ENCODE data around the gene SEC14L5. TPM values are rescaled to one million over a fixed set of nuclear protein-coding genes. Genes with fewer than 3 reads are reported as not detected.
"Not testable (repeated sequence)": the region's sequence is repeated elsewhere in the genome, so short reads cannot be mapped to it uniquely, and the experiment has no call there.

Gene SEC14L5
- polyA plus RNA-seq, 3 donors: 0.11 to 0.41 (median 0.18) TPM

GRCh38 chr16:4948903-4949766 is 9.0 kb upstream of the SEC14L5 start:
- DNase-seq (ENCODE audit: low read depth in 3 of 3, low spot score in 2 of 3): no peak

DNA sequence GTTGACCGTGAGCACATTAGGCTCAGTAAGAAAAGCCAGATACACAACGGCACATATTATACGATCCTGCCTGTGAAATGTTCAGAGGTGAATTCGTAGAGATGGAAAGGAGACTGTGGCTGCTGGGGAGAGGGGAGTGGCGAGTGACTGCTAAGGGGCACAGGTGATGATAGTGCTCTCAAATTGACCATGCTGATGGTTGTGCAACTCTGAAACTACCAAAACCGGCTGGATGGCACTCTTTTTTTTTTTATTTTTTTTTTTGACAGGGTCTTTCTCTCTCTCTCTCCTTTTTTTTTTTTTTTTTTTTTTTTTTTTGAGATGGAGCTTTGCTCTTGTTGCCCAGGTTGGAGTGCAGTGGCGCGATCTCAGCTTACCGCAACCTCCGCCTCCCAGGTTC is 8.1 kb upstream of the SEC14L5 start:
- no peak for DNase-seq (ENCODE audit: low read depth in 3 of 3, low spot score in 2 of 3)

GRCh38 chr16:4951583-4951982 is 6.5 kb upstream of the SEC14L5 start:
- not testable (repeated sequence) for DNase-seq (ENCODE audit: low read depth in 3 of 3, low spot score in 2 of 3)

GRCh38 chr16:4954714-4955113 is 3.4 kb upstream of the SEC14L5 start:
- DNase-seq (ENCODE audit: low read depth in 3 of 3, low spot score in 2 of 3): no peak

- no peak for DNase-seq (ENCODE audit: low read depth in 3 of 3, low spot score in 2 of 3)
Observed at GRCh38 chr16:4957420-4957719, 760 bp upstream of the SEC14L5 start.

DNA sequence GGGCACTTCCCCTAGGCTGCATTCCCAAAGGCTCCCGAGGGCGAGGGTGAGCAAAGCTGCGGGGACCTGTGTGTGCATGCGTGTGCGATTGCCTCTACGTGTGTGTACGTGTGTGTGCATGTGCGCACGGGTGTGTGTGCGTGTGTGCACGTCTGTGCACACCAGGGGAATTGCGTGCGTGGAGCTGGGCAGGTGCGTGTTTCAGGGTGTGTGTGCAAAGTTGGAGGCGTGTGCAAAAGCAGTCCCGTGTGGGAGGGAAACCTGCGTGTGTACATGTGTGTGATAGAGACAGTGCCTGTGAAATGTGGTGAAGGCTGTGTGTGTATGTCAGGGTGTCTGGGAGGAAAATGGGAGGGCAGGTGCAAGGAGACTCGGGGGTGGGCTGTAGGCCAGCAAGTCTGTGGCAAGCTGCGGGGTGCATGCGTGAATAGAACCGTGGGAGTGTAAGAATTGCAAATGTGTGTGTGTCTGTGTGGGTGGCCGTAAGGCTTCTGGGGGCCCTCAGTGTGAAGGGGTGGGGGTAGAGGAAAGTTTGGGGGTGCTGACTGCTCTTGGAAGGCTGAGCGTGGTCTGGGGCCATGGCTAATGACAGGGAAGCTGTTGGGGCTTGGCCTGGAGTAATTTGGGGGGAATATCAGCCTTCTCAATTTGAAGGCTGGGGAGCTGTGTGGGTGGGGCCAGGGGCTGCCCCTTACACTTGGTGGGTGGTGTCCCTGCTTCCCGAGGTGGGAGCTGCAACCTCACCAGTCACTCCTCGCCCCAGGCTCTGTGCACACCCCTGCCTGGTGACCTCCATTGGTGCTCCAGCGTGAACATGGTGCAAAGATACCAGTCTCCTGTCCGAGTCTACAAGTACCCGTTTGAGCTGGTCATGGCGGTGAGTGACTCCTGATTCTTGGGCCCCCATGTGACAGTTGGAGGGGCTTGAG is 644 bp downstream of the SEC14L5 start:
- DNase-seq (ENCODE audit: low read depth in 3 of 3, low spot score in 2 of 3): no peak

GRCh38 chr16:4960579-4960978 is 2.4 kb downstream of the SEC14L5 start:
- no peak for DNase-seq (ENCODE audit: low read depth in 3 of 3, low spot score in 2 of 3)

GRCh38 chr16:4962716-4963115 is 4.6 kb downstream of the SEC14L5 start:
- DNase-seq (ENCODE audit: low read depth in 3 of 3, low spot score in 2 of 3): no peak

- DNase-seq (ENCODE audit: low read depth in 3 of 3, low spot score in 2 of 3): not testable (repeated sequence)
Observed at GRCh38 chr16:4963527-4963926, 5.4 kb downstream of the SEC14L5 start.

- DNase-seq (ENCODE audit: low read depth in 3 of 3, low spot score in 2 of 3): no peak
Observed at GRCh38 chr16:4966736-4967453, 8.8 kb downstream of the SEC14L5 start.

- not testable (repeated sequence) for DNase-seq (ENCODE audit: low read depth in 3 of 3, low spot score in 2 of 3)
Observed at GRCh38 chr16:4968278-4968677, 10.1 kb downstream of the SEC14L5 start.

DNA sequence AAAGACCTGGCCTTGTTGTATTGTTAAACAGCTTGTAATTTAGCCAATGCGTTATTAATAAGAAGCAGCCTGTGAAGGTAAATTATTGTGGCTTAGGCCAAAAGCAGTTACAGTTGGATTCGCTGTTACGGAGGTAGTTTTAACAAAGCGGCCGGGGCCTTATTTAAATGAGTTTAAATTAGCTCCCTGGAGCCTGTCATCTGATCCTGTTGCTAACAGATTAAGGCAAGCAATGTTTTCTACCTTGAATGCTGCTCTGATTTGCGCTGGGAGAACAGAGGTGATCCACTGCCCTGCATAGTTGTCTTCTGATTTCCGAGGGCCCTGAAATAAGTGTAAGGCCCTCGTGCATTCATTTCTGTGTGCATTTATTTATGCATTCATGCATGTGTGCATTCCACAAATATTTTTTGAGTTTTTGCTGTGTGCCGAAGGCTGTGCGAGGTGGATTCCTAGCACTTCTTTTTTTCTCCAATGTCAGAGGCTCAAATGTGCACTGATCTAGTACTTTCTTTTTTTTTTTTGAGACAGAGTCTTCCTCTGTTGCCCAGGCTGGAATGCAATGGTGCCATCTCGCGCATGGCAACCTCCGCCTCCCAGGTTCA is 10.9 kb downstream of the SEC14L5 start:
- DNase-seq (ENCODE audit: low read depth in 3 of 3, low spot score in 2 of 3): no peak

GRCh38 chr16:4970010-4970409 is 11.9 kb downstream of the SEC14L5 start:
- no peak for DNase-seq (ENCODE audit: low read depth in 3 of 3, low spot score in 2 of 3)

- DNase-seq (ENCODE audit: low read depth in 3 of 3, low spot score in 2 of 3): no peak
Observed at GRCh38 chr16:4972938-4973587, 14.9 kb downstream of the SEC14L5 start.

- DNase-seq (ENCODE audit: low read depth in 3 of 3, low spot score in 2 of 3): no peak
Observed at GRCh38 chr16:4976079-4976478, 17.9 kb downstream of the SEC14L5 start.

DNA sequence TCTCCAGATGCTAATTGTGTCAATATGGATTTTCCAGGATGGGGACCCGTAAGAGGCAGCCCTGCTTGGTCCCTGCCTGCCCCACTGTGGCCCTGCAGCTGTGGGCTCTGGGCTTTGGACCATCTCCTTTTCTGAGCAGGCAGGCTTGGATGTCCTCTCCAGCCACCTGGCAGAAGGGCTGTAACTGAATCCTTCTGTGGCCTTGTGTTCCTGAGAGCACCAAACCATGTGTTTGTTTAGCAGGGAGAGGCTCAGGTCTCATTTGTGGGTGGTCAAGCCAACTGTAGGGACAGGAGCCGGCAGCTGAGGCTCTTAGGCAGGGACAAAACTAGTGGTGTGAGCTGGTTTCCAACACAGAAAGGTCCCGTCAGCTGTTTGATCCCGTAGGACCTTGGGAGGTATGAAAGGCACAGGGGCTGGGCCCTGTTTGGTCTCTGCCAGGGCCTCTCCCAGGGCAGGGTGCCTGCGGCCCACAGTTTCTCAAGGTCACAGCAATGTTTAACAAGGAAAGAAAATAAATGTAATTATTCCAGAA is 18.5 kb downstream of the SEC14L5 start:
- no peak for DNase-seq (ENCODE audit: low read depth in 3 of 3, low spot score in 2 of 3)

GRCh38 chr16:4979164-4979563 is 21.0 kb downstream of the SEC14L5 start:
- no peak for DNase-seq (ENCODE audit: low read depth in 3 of 3, low spot score in 2 of 3)

DNA sequence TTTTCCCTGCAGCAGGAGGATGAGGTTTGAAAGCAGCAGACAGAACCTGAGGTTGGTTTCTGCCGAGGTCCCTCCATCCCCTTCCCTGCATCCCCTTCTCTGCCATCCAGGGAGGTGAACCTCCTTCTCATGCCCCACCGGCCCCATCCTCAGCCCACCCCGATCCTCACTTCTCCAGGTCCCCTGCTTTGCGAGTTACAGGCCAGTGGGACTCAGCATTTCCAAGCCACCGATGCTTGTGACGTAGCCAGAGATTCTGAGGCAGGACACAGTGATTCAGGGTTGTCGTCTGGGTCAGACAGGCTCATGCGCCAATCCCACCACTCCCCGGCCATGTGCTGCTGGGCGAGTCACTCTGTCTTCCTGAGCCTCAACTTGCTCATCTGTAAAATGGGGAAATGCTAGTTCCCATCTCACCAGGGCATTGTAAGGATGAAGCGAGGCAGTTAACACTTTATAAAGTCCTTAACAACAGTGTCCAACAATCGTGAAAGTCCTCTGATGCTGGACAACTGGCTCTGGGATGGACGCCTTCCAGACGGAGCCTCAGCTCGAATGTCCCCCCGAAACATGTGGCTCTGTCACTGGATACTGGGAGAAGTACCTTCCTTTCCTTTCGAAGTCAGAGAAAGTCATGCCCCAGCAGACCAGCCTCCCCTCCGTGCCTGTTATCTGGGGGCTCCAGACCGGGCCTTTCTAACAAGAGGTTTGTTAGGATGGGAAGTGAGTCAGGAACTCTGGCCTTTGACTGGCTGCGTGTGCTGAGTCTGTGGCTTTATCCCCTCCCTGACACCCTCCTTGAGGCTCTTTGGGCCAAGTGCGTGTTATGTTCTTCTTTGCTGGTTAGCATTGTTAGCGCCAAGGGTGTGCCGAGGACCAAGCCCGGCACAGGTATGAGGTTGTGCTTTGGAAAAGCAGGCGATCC is 21.9 kb downstream of the SEC14L5 start:
- no peak for DNase-seq (ENCODE audit: low read depth in 3 of 3, low spot score in 2 of 3)

DNA sequence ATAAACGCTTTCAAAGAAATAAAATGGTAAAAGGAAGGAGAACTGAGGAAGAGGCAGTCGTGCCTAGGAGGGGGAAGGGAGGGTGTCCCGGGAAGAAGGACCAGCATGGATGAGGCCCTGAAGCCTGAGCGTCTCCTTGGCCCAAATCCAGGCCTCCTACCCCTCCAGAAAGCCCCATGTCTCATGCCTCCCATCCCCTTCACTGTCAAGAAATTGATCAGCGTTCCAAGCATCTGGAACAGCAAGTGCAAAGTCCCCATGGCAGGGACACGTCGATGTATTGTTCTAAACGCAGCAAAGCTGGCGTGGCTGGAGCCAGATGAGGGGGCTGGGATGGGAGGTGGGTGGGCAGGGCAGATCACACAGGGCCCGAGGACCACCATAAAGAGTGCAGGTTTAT is 22.6 kb downstream of the SEC14L5 start:
- no peak for DNase-seq (ENCODE audit: low read depth in 3 of 3, low spot score in 2 of 3)
